HepG2 (cell line): Measurements from ENCODE around the gene SOCS3. TPM values are rescaled to one million over a fixed set of nuclear protein-coding genes. Genes with fewer than 3 reads are reported as not detected.

ENCODE experiments used
- ATAC-seq: fragments of 200-7000 bp; cut with Tn5 transposase; 3 replicates; pipeline ENCODE4 v1.9.1; 2020; ENCODE audit warnings: mild to moderate bottlenecking, moderate library complexity
- BruUV-seq: library from RNA; stranded (reverse); fragments of 400-500 nt; replicated peaks from 2 replicates; lab custom pipeline; 2021; lab: Mats Ljungman, UMichigan
- CTCF ChIA-PET: fragments of 300-600 bp; formaldehyde crosslinking; extraction: SDS; loops from one replicate; lab custom pipeline; 2021; ENCODE audit warnings: low total read pairs, inconsistent platforms, low intra/inter-chr PET ratio; lab: Yijun Ruan, JAX
- POLR2A ChIA-PET: fragments of 350-600 bp; sonication (Branson Sonifier 250); formaldehyde crosslinking; loops from one replicate; lab custom pipeline; 2020; ENCODE audit warnings: antibody characterized with exemption, inconsistent platforms; lab: Yijun Ruan, JAX
- DNase-seq: peaks from one replicate; pipeline ENCODE4 v3.0.0-alpha.2; 2015; ENCODE audit warnings: low spot score
- FAIRE-seq: peaks from 3 replicates; lab custom pipeline; 2011; peaks lifted over from hg19 to GRCh38; lab: Jason Lieb, UNC
- H2AFZ ChIP-seq: one replicate; pipeline ENCODE4 v1.6.1; 2011; ENCODE audit warnings: low read length, inconsistent platforms
- H3K27ac ChIP-seq: fragments of 300-600 bp; 3 replicates; pipeline ENCODE4 v1.8.0; 2011; ENCODE audit warnings: mixed run types, mild to moderate bottlenecking, mixed read lengths, low read length, inconsistent platforms; ENCODE audit not compliant: insufficient read depth; ENCODE audit errors: extremely low read length
- H3K27me3 ChIP-seq, 2 experiments: fragments of 200-600 bp in 1 of 2; 2 replicates in 1 of 2; 3 replicates in 1 of 2; pipeline versions ENCODE4 v1.6.0 to v1.8.0; 2011; ENCODE audit warnings: low read length in 2 of 2, mild to moderate bottlenecking in 2 of 2, moderate library complexity in 2 of 2, inconsistent platforms in 1 of 2; ENCODE audit not compliant: insufficient read depth in 2 of 2, control insufficient read depth in 1 of 2
- H3K36me3 ChIP-seq, 2 experiments: fragments of 200-600 bp in 1 of 2; replicated peaks in 1 of 2; 2 replicates in 1 of 2; 3 replicates in 1 of 2; pipeline versions ENCODE4 v1.5.1 to v1.8.0; 2011; ENCODE audit warnings: low read length in 2 of 2, inconsistent platforms in 1 of 2; ENCODE audit not compliant: insufficient read depth in 2 of 2, control insufficient read depth in 1 of 2
- H3K4me1 ChIP-seq: 2 replicates; pipeline ENCODE4 v1.5.1; 2012; ENCODE audit warnings: low read length, inconsistent platforms; ENCODE audit not compliant: insufficient read depth
- H3K4me2 ChIP-seq: 2 replicates; pipeline ENCODE4 v1.6.0; 2011; ENCODE audit warnings: low read depth, low read length, inconsistent platforms
- H3K4me3 ChIP-seq, 3 experiments: fragments of 200-600 bp in 1 of 3; sonication (generic), shearing (Covaris generic) in 1 of 3; replicated peaks in 1 of 3; 2 replicates each; pipeline ENCODE4 v1.5.1; 2011 to 2016; ENCODE audit warnings: low read length in 3 of 3, inconsistent platforms in 2 of 3, low read depth in 2 of 3, mild to moderate bottlenecking in 2 of 3, control low read depth in 1 of 3, mixed read lengths in 1 of 3; ENCODE audit not compliant: insufficient read depth in 1 of 3
- H3K79me2 ChIP-seq: one replicate; pipeline ENCODE4 v1.6.1; 2011; ENCODE audit warnings: low read length, inconsistent platforms; ENCODE audit not compliant: insufficient read depth
- H3K9ac ChIP-seq: 2 replicates; pipeline ENCODE4 v1.6.0; 2011; ENCODE audit warnings: mild to moderate bottlenecking, low read depth, low read length, inconsistent platforms; ENCODE audit not compliant: insufficient read depth
- H3K9me3 ChIP-seq: 2 replicates; pipeline ENCODE4 v1.5.1; 2012; ENCODE audit warnings: mild to moderate bottlenecking, low read length
- H4K20me1 ChIP-seq: 2 replicates; pipeline ENCODE4 v1.6.0; 2011; ENCODE audit warnings: inconsistent platforms, mild to moderate bottlenecking, low read length, moderate library complexity; ENCODE audit not compliant: insufficient read depth
- AKAP8 ChIP-seq: sonication (generic); formaldehyde crosslinking; IDR thresholded peaks from 2 replicates; pipeline ENCODE4 v1.5.1; 2020; ENCODE audit warnings: mild to moderate bottlenecking, missing genetic modification reagents
- CEBPB ChIP-seq: IDR thresholded peaks from 2 replicates; pipeline ENCODE4 v1.6.1; 2011; ENCODE audit warnings: low read depth, low read length, improper control_type of control experiment, borderline replicate concordance
- FOSL2 ChIP-seq: sonication (generic); formaldehyde crosslinking; IDR thresholded peaks from 2 replicates; pipeline ENCODE4 v1.4.0; 2020; ENCODE audit warnings: missing genetic modification reagents
- GABPA ChIP-seq, 2 experiments: IDR thresholded peaks; 2 replicates each; pipeline ENCODE4 v1.6.1; 2011 to 2016; ENCODE audit warnings: low read depth in 2 of 2, low read length in 1 of 2, missing biosample characterization in 1 of 2, missing genetic modification characterization in 1 of 2
- GATAD2A ChIP-seq: IDR thresholded peaks from 2 replicates; pipeline ENCODE4 v1.6.1; 2016
- HES4 ChIP-seq: sonication (generic); formaldehyde crosslinking; IDR thresholded peaks from 2 replicates; pipeline ENCODE4 v1.9.0; 2021; ENCODE audit warnings: mild to moderate bottlenecking, missing genetic modification reagents, borderline replicate concordance
- HMG20A ChIP-seq: IDR thresholded peaks from 2 replicates; pipeline ENCODE4 v1.6.1; 2016; ENCODE audit warnings: borderline replicate concordance
- KLF16 ChIP-seq, 2 experiments: sonication (generic) in 1 of 2; formaldehyde crosslinking in 1 of 2; IDR thresholded peaks; 2 replicates each; pipeline versions ENCODE4 v1.6.1 to v1.8.0; 2016 to 2023; ENCODE audit warnings: missing genetic modification reagents in 2 of 2, missing compliant biosample characterization in 1 of 2
- MAFF ChIP-seq: IDR thresholded peaks from 2 replicates; pipeline ENCODE4 v1.6.1; 2011; ENCODE audit warnings: low read depth, low read length, improper control_type of control experiment
- MZF1 ChIP-seq: sonication (generic); formaldehyde crosslinking; IDR thresholded peaks from 2 replicates; pipeline ENCODE4 v1.8.1; 2023; ENCODE audit warnings: mild to moderate bottlenecking, missing genetic modification reagents, borderline replicate concordance
- NFIB ChIP-seq: sonication (generic); formaldehyde crosslinking; IDR thresholded peaks from 2 replicates; pipeline ENCODE4 v1.9.0; 2021; ENCODE audit warnings: missing genetic modification reagents, mild to moderate bottlenecking, borderline replicate concordance
- TBX3 ChIP-seq: fragments of 450-650 bp; IDR thresholded peaks from 2 replicates; pipeline ENCODE4 v1.6.1; 2017; ENCODE audit warnings: antibody characterized with exemption, mild to moderate bottlenecking, inconsistent platforms, borderline replicate concordance
- TCF7 ChIP-seq: sonication (generic); IDR thresholded peaks from 2 replicates; pipeline ENCODE4 v1.6.1; 2016; ENCODE audit warnings: antibody characterized with exemption, low read depth
- XRCC5 ChIP-seq: fragments of 200-400 bp; formaldehyde crosslinking; optimal IDR thresholded peaks from 2 replicates; pipeline ENCODE3; 2017; ENCODE audit warnings: mild to moderate bottlenecking, low read length
- ZNF543 ChIP-seq: sonication (generic); formaldehyde crosslinking; IDR thresholded peaks from 2 replicates; pipeline ENCODE4 v1.4.0; 2020; ENCODE audit warnings: mild to moderate bottlenecking, missing genetic modification reagents
- ZNF589 ChIP-seq: sonication (generic); formaldehyde crosslinking; conservative IDR thresholded peaks from 2 replicates; pipeline ENCODE4 v1.8.0; 2022; ENCODE audit warnings: mild to moderate bottlenecking, moderate library complexity, missing genetic modification reagents
- ZNF619 ChIP-seq: sonication (generic); formaldehyde crosslinking; IDR thresholded peaks from 2 replicates; pipeline ENCODE4 v1.4.0; 2020; ENCODE audit warnings: mild to moderate bottlenecking, missing genetic modification reagents
- ZNF691 ChIP-seq: sonication (generic); formaldehyde crosslinking; IDR thresholded peaks from 2 replicates; pipeline ENCODE4 v1.4.0; 2020; ENCODE audit warnings: missing genetic modification reagents, low read depth, mild to moderate bottlenecking, borderline replicate concordance
- ZNF850 ChIP-seq: sonication (generic); formaldehyde crosslinking; conservative IDR thresholded peaks from 2 replicates; pipeline ENCODE4 v1.9.0; 2021; ENCODE audit warnings: mild to moderate bottlenecking, missing genetic modification reagents
- ZSCAN20 ChIP-seq: sonication (generic); formaldehyde crosslinking; IDR thresholded peaks from 2 replicates; pipeline ENCODE4 v1.4.0; 2020; ENCODE audit warnings: missing genetic modification reagents, mild to moderate bottlenecking, borderline replicate concordance
- WGBS: methylation state at CpG from one replicate; pipeline ENCODE4 v1.1.6; 2017; ENCODE audit warnings: low lambda C conversion rate; 5-methylcytosine and 5-hydroxymethylcytosine counted together
- in situ Hi-C: cut with HindIII; loops from 2 replicates; pipeline ENCODE4 v1.10.0; 2017; ENCODE audit warnings: low pct_unique_long_range_greater_than_20kb; ENCODE audit not compliant: extremely low pct_ligation_motif_present
- intact Hi-C: fragments of 100-400 bp; cut with micrococcal nuclease; formaldehyde crosslinking; loops from one replicate; pipeline ENCODE4 v1.10.0; 2022; ENCODE audit not compliant: unreplicated experiment
- polyA plus RNA-seq, 8 experiments: library from polyadenylated mRNA; depleted of rRNA in 3 of 8; stranded (reverse) in 7 of 8; unstranded in 1 of 8; fragments of >200 nt; fragmentation: Illumina TruSeq in 4 of 8; extraction: Trizol in 4 of 8; gene quantifications; 2 replicates each; pipeline versions ENCODE4 v1.2.1 to v1.2.3, GENCODE V29; 2011 to 2016; ENCODE audit warnings: low read depth in 4 of 8, missing spikeins in 1 of 8, mixed read lengths in 1 of 8; ENCODE audit not compliant: insufficient read depth in 1 of 8
- total RNA-seq, 5 experiments: library from RNA; depleted of rRNA; stranded (reverse); fragments of >200 nt; fragmentation: Illumina TruSeq; extraction: Trizol; gene quantifications; 2 replicates each; pipeline ENCODE4 v1.2.3, GENCODE V29; 2016; ENCODE audit warnings: low read depth in 1 of 5

Gene SOCS3
- total and polyA plus RNA-seq, 2 of the 13 experiments (the other 11 are each of a cell fraction or from before 2014, with no cell fraction given): 0.77 to 2.4 TPM

- TF ChIP-seq GABPA (IDR thresholded peaks at IDR 0.05; ENCODE audit: low read depth, low read length): 0 out of 2 replicates have a peak, but pooled peaks have one; percentile 13
- TF ChIP-seq GABPA (CRISPR knock-in tag; IDR thresholded peaks at IDR 0.05; ENCODE audit: low read depth): no peak; the same call in none of the 2 replicates
- peak; percentile 24; the same call in 1 of the 2 replicates for TF ChIP-seq MAFF
- no peak for TF ChIP-seq HES4 (CRISPR knock-in tag)
- peak; percentile 90 for TF ChIP-seq CEBPB
- 0 out of 2 replicates have a peak, but pooled peaks have one; percentile 9 for TF ChIP-seq AKAP8 (CRISPR knock-in tag)
- peak; percentile 81 for TF ChIP-seq FOSL2 (CRISPR knock-in tag)
- 0 out of 2 replicates have a peak, but pooled peaks have one; percentile 23 for TF ChIP-seq GATAD2A (CRISPR knock-in tag)
- peak; percentile 28; the same call in 1 of the 2 replicates for TF ChIP-seq HMG20A (CRISPR knock-in tag)
- 0 out of 2 replicates have a peak, but pooled peaks have one; percentile 8 for TF ChIP-seq TBX3
- TF ChIP-seq TCF7: peak; percentile 39; the same call in 1 of the 2 replicates
Observed at GRCh38 chr17:78379131-78379491, 19.2 kb upstream of the SOCS3 start (continued).

DNA sequence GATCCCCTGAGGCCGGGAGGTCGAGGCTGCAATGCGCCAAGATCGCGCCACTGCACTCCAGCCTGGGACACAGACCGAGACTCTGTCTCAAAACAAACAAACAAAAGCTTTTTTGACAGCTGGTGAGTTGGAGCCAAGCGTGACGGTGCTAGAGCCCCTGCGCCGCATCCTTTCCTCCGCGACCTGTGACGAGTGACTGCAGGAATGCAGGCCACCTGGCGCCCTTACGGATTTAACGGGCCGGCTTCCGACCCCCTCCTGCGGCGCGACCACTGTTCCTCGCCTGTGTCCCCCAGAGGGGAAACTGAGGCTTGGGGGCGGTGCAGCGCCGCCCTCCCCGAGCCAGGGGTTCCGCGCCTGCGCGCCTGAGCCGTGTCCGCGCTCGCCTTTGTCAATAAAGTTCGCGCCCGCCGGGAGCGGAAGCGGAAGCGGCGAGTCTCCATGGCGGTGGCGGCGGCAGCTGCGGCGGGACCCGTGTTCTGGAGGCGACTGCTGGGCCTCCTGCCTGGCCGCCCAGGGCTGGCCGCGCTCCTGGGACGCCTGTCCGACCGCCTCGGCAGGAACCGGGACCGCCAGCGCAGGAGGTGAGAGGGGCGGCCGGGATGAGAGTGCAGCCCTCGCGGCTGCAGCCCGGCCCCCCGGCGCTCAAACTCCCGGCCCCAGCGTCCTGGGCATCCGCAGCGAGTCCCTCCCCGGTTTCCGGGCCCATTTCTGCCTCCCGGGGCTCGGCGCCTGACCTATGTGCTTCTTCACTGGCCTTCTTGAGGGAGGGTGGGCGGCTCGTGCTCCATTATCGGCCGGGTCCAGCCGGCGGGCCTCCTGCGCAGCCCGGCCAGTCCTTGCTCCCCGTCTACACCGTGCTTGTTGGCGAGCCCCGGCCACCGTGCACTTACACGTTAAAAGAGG is 18.6 kb upstream of the SOCS3 start, which contains the start of gene PGS1:
Gene PGS1 (plus strand): TSS at position 425 of the 906 bp plus-strand sequence. CDS start 17 bp downstream, at position 442.
- ATAC-seq: peak; percentile 72
- BruUV-seq: TSS peak; percentile 96
- Histone ChIP-seq H3K4me2 (peak within 1 kb of the TSS; percentile 87), H3K9ac (peak within 1 kb of the TSS; percentile 90), H3K9me3 (no peaks in the 10 kb centered on the region), H3K79me2 (peaks cover 44% of the 10 kb centered on the region), H3K4me1 (peaks cover 78% of the 10 kb centered on the region), H3K36me3 (no peaks in the 10 kb centered on the region; a peak in 1 of 5 replicates), H2AFZ (no peak within 1 kb of the TSS), H3K27me3 (peaks cover 2 to 8% of the 10 kb centered on the region in 2 experiments; a peak in 1 of 5 replicates), H4K20me1 (peaks cover 10% of the 10 kb centered on the region; the same call in 1 of the 2 replicates), H3K27ac (peak within 1 kb of the TSS; percentile 80), H3K4me3 (peak within 1 kb of the TSS; percentile 97 to 98 (median 97))
- ChIA-PET CTCF (interaction anchor here (1.3 kb wide), 1 partner anchor 43 kb away, joined by 5 read pairs; no protein-coding TSS in a partner anchor), POLR2A (interaction anchor here (0.5 to 1.8 kb wide), 9 partner anchors 8 to 235 kb away, joined by 3 to 7 read pairs (median 4); no protein-coding TSS in a partner anchor)
- in situ Hi-C loops: no loop called here
- no peak for DNase-seq
- FAIRE-seq: no peak
- intact Hi-C loops: loop anchor here (5.0 to 10.0 kb wide), 2 partner anchors 44 to 64 kb away; no protein-coding TSS in a partner anchor
- WGBS: 18% methylated on average over 60 of the region's 89 CpGs
- TF ChIP-seq KLF16 (CRISPR knock-in tag; IDR thresholded peaks at IDR 0.05) (peak in 1 of 2 experiments; percentile 87; a peak in 2 of 4 replicates), ZSCAN20 (CRISPR knock-in tag) (0 out of 2 replicates have a peak, but pooled peaks have one; percentile 52), ZNF691 (peak; percentile 77; the same call in 1 of the 2 replicates), ZNF619 (CRISPR knock-in tag) (peak; percentile 95), ZNF543 (CRISPR knock-in tag) (peak; percentile 93; the same call in 1 of the 2 replicates), ZNF589 (CRISPR knock-in tag) (peak; percentile 88), NFIB (no peak), MZF1 (no peak), XRCC5 (peak; percentile 83), ZNF850 (peak; percentile 97)
